Trophoblast cell (in vitro differentiated cells and primary cell): ENCODE results near the gene NLGN2.
A peak's percentile ranks its signal among the peaks of the same experiment; 100 is the strongest.

Experiments
- DNase-seq, 2 donors: peaks; one replicate each; pipeline ENCODE4 v3.0.0-alpha.2; 2016
- H2AFZ ChIP-seq: 2 replicates; pipeline ENCODE4 v1.6.1; 2013; ENCODE audit warnings: low read length, moderate library complexity, mild to moderate bottlenecking; ENCODE audit not compliant: insufficient read depth, poor library complexity
- H2AK5ac ChIP-seq: 2 replicates; pipeline ENCODE4 v1.6.1; 2013; ENCODE audit warnings: mild to moderate bottlenecking, low read length
- H2BK120ac ChIP-seq: 2 replicates; pipeline ENCODE4 v1.6.1; 2013; ENCODE audit warnings: low read length, mild to moderate bottlenecking, moderate library complexity; ENCODE audit not compliant: insufficient read depth, poor library complexity
- H2BK12ac ChIP-seq: 2 replicates; pipeline ENCODE4 v1.6.1; 2013; ENCODE audit warnings: mild to moderate bottlenecking, low read length, moderate library complexity
- H2BK5ac ChIP-seq: 2 replicates; pipeline ENCODE4 v1.6.1; 2013; ENCODE audit warnings: low read length, low read depth, moderate library complexity, mild to moderate bottlenecking; ENCODE audit not compliant: poor library complexity
- H3K14ac ChIP-seq: 2 replicates; pipeline ENCODE4 v1.6.1; 2013; ENCODE audit warnings: mild to moderate bottlenecking, low read length
- H3K18ac ChIP-seq: 2 replicates; pipeline ENCODE4 v1.6.1; 2013; ENCODE audit warnings: mild to moderate bottlenecking, low read length
- H3K23ac ChIP-seq: 2 replicates; pipeline ENCODE4 v1.6.1; 2013; ENCODE audit warnings: low read length
- H3K27ac ChIP-seq: 2 replicates; pipeline ENCODE4 v1.5.1; 2013; ENCODE audit warnings: low read depth, mild to moderate bottlenecking, inconsistent platforms, low read length, moderate library complexity
- H3K27me3 ChIP-seq: 2 replicates; pipeline ENCODE4 v1.6.1; 2013; ENCODE audit warnings: inconsistent platforms, mild to moderate bottlenecking, low read length, moderate library complexity; ENCODE audit not compliant: insufficient read depth
- H3K36me3 ChIP-seq, 2 experiments: 1 replicate in 1 of 2; 2 replicates in 1 of 2; pipeline ENCODE4 v1.6.1; 2013; ENCODE audit warnings: low read length in 2 of 2, mild to moderate bottlenecking in 2 of 2, moderate library complexity in 1 of 2; ENCODE audit not compliant: insufficient read depth in 2 of 2, control insufficient read depth in 1 of 2
- H3K4ac ChIP-seq: 2 replicates; pipeline ENCODE4 v1.6.1; 2013; ENCODE audit warnings: low read depth, mild to moderate bottlenecking, low read length, moderate library complexity
- H3K4me1 ChIP-seq, 2 experiments: 1 replicate in 1 of 2; 2 replicates in 1 of 2; pipeline ENCODE4 v1.6.1; 2013; ENCODE audit warnings: low read length in 2 of 2, mild to moderate bottlenecking in 2 of 2, moderate library complexity in 1 of 2; ENCODE audit not compliant: insufficient read depth in 2 of 2, control insufficient read depth in 1 of 2
- H3K4me2 ChIP-seq: 2 replicates; pipeline ENCODE4 v1.6.1; 2013; ENCODE audit warnings: inconsistent platforms, mild to moderate bottlenecking, low read length, moderate library complexity
- H3K4me3 ChIP-seq: 2 replicates; pipeline ENCODE4 v1.5.1; 2013; ENCODE audit warnings: mild to moderate bottlenecking, low read depth, low read length, inconsistent platforms
- H3K79me1 ChIP-seq: one replicate; pipeline ENCODE4 v1.6.1; 2013; ENCODE audit warnings: low read length
- H3K79me2 ChIP-seq: 2 replicates; pipeline ENCODE4 v1.6.1; 2013; ENCODE audit warnings: low read length, mild to moderate bottlenecking; ENCODE audit not compliant: control insufficient read depth, insufficient read depth, poor library complexity
- H3K9ac ChIP-seq: 2 replicates; pipeline ENCODE4 v1.6.1; 2013; ENCODE audit warnings: mild to moderate bottlenecking, low read length
- H3K9me3 ChIP-seq: 2 replicates; pipeline ENCODE4 v1.6.1; 2013; ENCODE audit warnings: low read depth, mild to moderate bottlenecking, control low read depth, inconsistent platforms, low read length; ENCODE audit not compliant: insufficient read depth
- H4K12ac ChIP-seq: 2 replicates; pipeline ENCODE4 v1.6.1; 2013; ENCODE audit warnings: low read depth, mild to moderate bottlenecking, low read length, moderate library complexity
- H4K8ac ChIP-seq: 2 replicates; pipeline ENCODE4 v1.6.1; 2013; ENCODE audit warnings: low read depth, mild to moderate bottlenecking, low read length, moderate library complexity
- H4K91ac ChIP-seq: one replicate; pipeline ENCODE4 v1.6.1; 2013; ENCODE audit warnings: low read depth, mild to moderate bottlenecking, low read length, moderate library complexity
- WGBS: extraction: QIAGEN DNeasy Blood & Tissue Kit; methylation state at CpG from one replicate; pipeline ENCODE4 v1.1.7; 2013; ENCODE audit warnings: missing lambda C conversion rate; ENCODE audit not compliant: insufficient read length, insufficient coverage; ENCODE audit errors: extremely low coverage; 5-methylcytosine and 5-hydroxymethylcytosine counted together

Gene NLGN2

DNA sequence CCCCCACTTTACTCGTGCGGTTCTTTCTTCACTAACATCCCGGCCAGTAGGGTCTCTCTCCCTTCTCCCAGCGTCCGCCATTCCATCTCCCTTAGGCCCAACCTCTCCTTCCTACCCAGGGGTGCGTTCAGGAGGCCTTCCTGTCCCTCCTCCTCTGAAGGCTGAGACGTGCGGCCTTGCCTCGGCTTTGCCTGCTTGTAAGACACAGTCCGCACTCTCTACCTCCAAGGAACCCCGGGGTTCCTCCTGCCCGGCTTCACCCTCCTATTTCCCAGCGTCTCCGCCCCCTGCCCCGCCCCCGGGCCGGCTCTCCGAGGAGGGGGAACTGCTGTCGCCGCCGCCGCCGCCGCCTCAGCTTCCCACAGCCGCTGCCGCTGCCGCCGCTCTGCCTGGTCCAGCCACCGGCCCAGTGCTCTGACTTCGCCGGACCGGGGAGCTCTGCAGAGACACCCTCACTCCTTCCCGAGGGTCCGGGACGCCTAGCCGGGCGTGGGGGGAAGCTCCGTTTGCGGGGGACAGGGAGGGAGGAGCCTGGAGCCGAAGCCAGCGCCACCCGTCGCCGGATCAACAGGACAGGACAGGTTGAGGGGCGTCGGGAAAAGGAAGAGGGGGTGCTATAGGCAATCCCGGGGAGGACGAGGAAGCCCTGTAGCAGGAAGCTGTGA, 30.4 kb downstream of the NLGN2 start:
- peaks cover 2% of the 10 kb centered on the region for H3K9me3 ChIP-seq
- DNase-seq = peak in 1 of 2 donors; percentile 30
- peak overlapping the region; percentile 28 for H3K4ac ChIP-seq
- H4K91ac ChIP-seq = no peak overlapping the region
- H4K12ac ChIP-seq = no peak overlapping the region
- peaks cover 25 to 33% of the 10 kb centered on the region in 2 experiments for H3K4me1 ChIP-seq
- H3K27ac ChIP-seq = no peak overlapping the region
- peak overlapping the region; percentile 94 for H3K4me2 ChIP-seq
- H3K36me3 ChIP-seq = no peaks in the 10 kb centered on the region
- H2BK120ac ChIP-seq = no peak overlapping the region
- peak overlapping the region; percentile 30 for H3K9ac ChIP-seq
- peak overlapping the region; percentile 60 for H3K4me3 ChIP-seq
- H4K8ac ChIP-seq = peak overlapping the region; percentile 3
- peak overlapping the region; percentile 6 for H2AFZ ChIP-seq
- H3K79me2 ChIP-seq = peaks cover 4% of the 10 kb centered on the region
- no CpG with 5 or more reads among the region's 48 CpGs for WGBS
- H3K27me3 ChIP-seq = peaks cover 18% of the 10 kb centered on the region
- H2AK5ac ChIP-seq = no peak overlapping the region
- H2BK5ac ChIP-seq = no peak overlapping the region
- peaks cover 18% of the 10 kb centered on the region for H3K79me1 ChIP-seq
- no peak overlapping the region for H2BK12ac ChIP-seq
- H3K18ac ChIP-seq = peak overlapping the region; percentile 19
- no peak overlapping the region for H3K14ac ChIP-seq
- H3K23ac ChIP-seq = no peak overlapping the region

DNA sequence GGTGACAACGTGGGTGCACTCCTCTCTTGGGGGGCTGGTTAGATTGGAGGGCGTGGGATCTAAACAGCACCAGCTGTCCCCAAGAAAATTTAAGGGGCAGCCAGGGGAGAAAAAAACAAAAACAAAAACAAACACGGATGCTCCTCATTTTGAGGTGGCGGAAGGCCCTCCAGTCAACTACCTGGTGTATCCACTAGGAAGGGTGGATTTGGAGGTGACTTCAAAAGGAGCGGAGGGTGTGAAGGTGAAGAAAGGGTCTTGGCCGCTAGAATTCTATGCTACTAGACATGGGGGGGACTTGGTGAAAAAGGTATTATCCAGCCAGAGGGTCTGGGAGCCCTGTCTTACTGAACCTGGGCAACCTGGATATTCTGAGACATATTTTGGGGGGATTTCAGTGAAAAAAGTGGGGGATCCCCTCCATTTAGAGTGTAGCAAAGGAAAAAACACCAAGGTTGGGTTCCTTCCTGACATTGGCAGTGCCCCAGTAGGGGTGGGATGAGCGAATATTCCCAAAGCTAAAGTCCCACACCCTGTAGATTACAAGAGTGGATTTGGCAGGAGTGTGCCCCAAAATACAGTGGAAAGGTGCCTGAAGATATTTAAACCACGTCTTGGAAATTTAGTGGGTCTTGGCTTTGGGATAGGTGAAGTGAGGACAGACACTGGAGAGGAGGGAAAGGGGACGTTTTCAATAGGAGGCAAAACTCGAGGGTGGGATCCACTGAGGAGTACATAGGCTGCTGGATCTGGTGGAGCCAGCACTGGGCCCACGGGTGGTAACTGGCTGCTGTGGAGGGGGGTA, 31.2 kb downstream of the NLGN2 start:
- Histone ChIP-seq H3K9ac (peak overlapping the region; percentile 11), H3K27ac (no peak overlapping the region), H3K4me2 (peak overlapping the region; percentile 94), H3K4me1 (peaks cover 25 to 33% of the 10 kb centered on the region in 2 experiments), H2BK5ac (no peak overlapping the region), H4K12ac (no peak overlapping the region), H3K23ac (no peak overlapping the region), H3K4me3 (peak overlapping the region; percentile 60), H3K9me3 (peaks cover 2% of the 10 kb centered on the region), H3K79me2 (peaks cover 4% of the 10 kb centered on the region), H3K27me3 (peaks cover 18% of the 10 kb centered on the region), H2BK12ac (no peak overlapping the region), H3K18ac (no peak overlapping the region), H4K8ac (no peak overlapping the region), H3K79me1 (peaks cover 18% of the 10 kb centered on the region), H3K36me3 (no peaks in the 10 kb centered on the region), H2AK5ac (no peak overlapping the region), H2BK120ac (no peak overlapping the region), H2AFZ (no peak overlapping the region), H3K4ac (no peak overlapping the region), H4K91ac (no peak overlapping the region), H3K14ac (no peak overlapping the region)
- WGBS = no CpG with 5 or more reads among the region's 11 CpGs
- DNase-seq = no peak

DNA sequence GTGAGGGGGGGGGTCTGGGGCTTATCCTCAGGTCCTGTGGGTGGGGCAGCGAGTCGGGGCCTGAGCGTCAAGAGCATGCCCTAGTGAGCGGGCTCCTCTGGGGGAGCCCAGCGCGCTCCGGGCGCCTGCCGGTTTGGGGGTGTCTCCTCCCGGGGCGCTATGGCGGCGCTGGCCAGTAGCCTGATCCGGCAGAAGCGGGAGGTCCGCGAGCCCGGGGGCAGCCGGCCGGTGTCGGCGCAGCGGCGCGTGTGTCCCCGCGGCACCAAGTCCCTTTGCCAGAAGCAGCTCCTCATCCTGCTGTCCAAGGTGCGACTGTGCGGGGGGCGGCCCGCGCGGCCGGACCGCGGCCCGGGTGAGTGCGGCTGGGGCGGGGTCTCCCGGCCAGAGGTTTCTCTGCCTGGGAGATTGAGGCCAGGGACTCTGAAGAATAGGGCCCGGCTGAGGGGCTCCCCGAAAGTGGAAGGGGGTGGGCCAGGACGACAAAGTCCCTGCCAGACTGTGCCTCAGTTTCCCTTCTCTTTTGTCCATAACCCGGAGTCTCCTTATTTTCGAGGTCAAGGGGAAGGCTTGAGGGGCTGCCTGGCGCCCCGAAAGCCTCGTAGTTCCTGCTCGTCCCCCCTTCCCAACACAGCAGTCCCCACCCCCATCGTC, 31.9 kb downstream of the NLGN2 start, which contains the start of gene FGF11:
Gene FGF11, plus strand, starts transcription at position 51 of the 651 bp plus-strand sequence. Its CDS starts 109 bp downstream, at position 160.
- no peak within 1 kb of the TSS for H2BK12ac ChIP-seq
- peak within 1 kb of the TSS; percentile 12 for H4K12ac ChIP-seq
- peaks cover 4% of the 10 kb centered on the region for H3K79me2 ChIP-seq
- H3K4me1 ChIP-seq = peaks cover 25 to 33% of the 10 kb centered on the region in 2 experiments
- H3K27ac ChIP-seq = no peak within 1 kb of the TSS
- peak within 1 kb of the TSS; percentile 62 for H3K9ac ChIP-seq
- H3K14ac ChIP-seq = peak within 1 kb of the TSS; percentile 33
- no peak within 1 kb of the TSS for H2AK5ac ChIP-seq
- no peaks in the 10 kb centered on the region for H3K36me3 ChIP-seq
- peak within 1 kb of the TSS; percentile 20 for H2BK120ac ChIP-seq
- peak within 1 kb of the TSS; percentile 94 for H3K4me2 ChIP-seq
- DNase-seq = no peak
- H3K4me3 ChIP-seq = peak within 1 kb of the TSS; percentile 74
- H3K27me3 ChIP-seq = peaks cover 18% of the 10 kb centered on the region
- H3K9me3 ChIP-seq = peaks cover 2% of the 10 kb centered on the region
- peak within 1 kb of the TSS; percentile 67 for H3K18ac ChIP-seq
- H3K23ac ChIP-seq = no peak within 1 kb of the TSS
- peak within 1 kb of the TSS; percentile 77 for H4K8ac ChIP-seq
- H3K4ac ChIP-seq = no peak within 1 kb of the TSS
- H3K79me1 ChIP-seq = peaks cover 18% of the 10 kb centered on the region
- H2AFZ ChIP-seq = peak within 1 kb of the TSS; percentile 48
- no CpG with 5 or more reads among the region's 50 CpGs for WGBS
- peak within 1 kb of the TSS; percentile 29 for H4K91ac ChIP-seq
- H2BK5ac ChIP-seq = no peak within 1 kb of the TSS

DNA sequence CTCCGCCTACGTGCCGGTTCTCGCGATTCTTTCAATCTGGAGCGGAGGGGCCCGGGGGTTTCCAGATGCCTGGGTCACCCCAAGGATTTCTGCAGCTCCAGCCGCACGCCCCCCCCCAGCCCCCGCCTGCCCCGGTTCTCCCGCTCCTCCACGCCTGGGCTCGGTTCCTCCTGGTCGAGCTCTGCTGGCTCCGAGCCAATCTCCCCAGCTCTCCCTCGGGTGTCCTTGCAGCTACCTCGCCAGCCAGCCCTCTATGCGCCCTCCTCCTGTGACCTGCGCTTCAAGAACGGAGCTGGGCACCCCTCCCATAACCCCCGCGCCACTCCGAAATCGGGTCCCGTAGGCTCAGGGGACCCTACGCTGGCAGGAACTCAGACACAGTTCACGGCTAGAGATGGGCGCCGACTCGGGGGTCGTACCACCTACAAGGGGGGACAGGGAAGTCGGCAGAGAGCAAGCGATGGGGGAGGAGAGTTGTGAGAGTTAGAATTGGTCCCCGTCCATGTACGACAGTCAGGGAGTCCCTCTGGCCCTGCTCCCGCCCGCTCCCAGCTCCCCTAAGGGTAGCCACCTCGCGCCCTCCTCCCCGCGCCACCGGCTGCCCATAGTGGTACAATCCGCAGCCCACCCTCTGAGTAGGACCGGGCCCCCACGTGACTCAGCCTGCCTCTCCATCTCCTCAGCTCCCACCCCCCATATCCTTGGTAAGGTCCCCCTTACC, 32.6 kb downstream of the NLGN2 start:
- no CpG with 5 or more reads among the region's 46 CpGs for WGBS
- Histone ChIP-seq H3K9ac (peak overlapping the region; percentile 62), H4K8ac (peak overlapping the region; percentile 77)

More for the DNA sequence above, 32.6 kb downstream of the NLGN2 start:
- H3K79me1 ChIP-seq = peaks cover 18% of the 10 kb centered on the region
- peak overlapping the region; percentile 29 for H4K91ac ChIP-seq
- peaks cover 4% of the 10 kb centered on the region for H3K79me2 ChIP-seq
- no peak overlapping the region for H2BK120ac ChIP-seq
- H3K4me1 ChIP-seq = peaks cover 25 to 33% of the 10 kb centered on the region in 2 experiments
- H3K27ac ChIP-seq = no peak overlapping the region
- H3K14ac ChIP-seq = peak overlapping the region; percentile 33
- peak overlapping the region; percentile 6 for H4K12ac ChIP-seq
- no peak overlapping the region for H3K4ac ChIP-seq
- peak overlapping the region; percentile 70 for H3K4me2 ChIP-seq
- DNase-seq = no peak
- H3K18ac ChIP-seq = peak overlapping the region; percentile 67
- peak overlapping the region; percentile 74 for H3K4me3 ChIP-seq
- no peak overlapping the region for H3K23ac ChIP-seq
- no peaks in the 10 kb centered on the region for H3K36me3 ChIP-seq
- peak overlapping the region; percentile 48 for H2AFZ ChIP-seq
- H2BK5ac ChIP-seq = no peak overlapping the region
- H3K9me3 ChIP-seq = peaks cover 2% of the 10 kb centered on the region
- peaks cover 18% of the 10 kb centered on the region for H3K27me3 ChIP-seq
- no peak overlapping the region for H2AK5ac ChIP-seq
- H2BK12ac ChIP-seq = no peak overlapping the region
